Epithelial cell of esophagus (primary cell): Measurements from ENCODE around the gene SORBS1.
A peak's percentile ranks its signal among the peaks of the same experiment; 100 is the strongest.

Experiments
- DNase-seq: peaks from one replicate; pipeline ENCODE4 v3.0.0; 2010; ENCODE audit warnings: low read depth
- H3K4me3 ChIP-seq: 2 replicates; pipeline ENCODE4 v1.5.1; 2011; ENCODE audit warnings: mild to moderate bottlenecking, low read length, control low read depth
- TF ChIP-seq, protein P1 (sequence below): IDR thresholded peaks from 2 replicates; pipeline ENCODE4 v1.5.1; 2011; ENCODE audit warnings: low read depth, mild to moderate bottlenecking, low read length, control low read depth, inconsistent platforms; ENCODE audit not compliant: insufficient read depth; ENCODE audit errors: missing control alignments

SORBS1 gene

DNA sequence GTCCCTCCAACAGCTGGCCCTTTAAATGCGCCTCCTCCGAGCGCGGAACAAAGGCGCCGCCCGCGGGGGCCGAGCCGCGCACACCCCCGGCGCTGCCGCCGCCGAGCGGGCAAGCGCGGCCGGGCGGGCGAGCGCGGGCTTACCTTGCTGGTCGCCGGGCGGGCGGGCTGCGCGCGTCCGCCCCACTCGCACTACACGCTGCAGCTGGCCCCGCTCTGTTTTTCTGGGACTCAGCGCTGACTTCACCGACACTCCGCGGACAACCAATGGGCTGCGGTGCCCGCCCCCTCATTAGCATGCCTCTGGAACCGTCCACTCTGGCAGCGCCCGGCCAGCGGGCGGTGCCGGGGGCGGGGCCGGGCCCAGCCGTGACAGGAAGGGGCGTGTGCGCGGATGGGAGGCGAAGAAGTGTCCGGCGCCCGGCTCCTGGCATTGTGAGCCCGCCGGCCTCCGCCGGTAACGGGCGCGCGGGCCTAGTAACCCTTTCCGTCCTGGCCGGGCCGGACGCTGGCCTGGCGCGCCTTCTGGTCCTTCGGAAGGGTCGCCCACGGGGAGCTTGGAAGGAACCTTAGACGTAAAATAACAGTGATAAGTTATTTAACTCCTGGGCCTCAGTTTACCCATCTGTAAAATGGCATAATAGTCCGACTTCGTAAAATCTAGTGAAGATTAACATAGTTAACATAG is at the start of gene SORBS1:
TSS of gene SORBS1 (minus strand) at position 195 of the 687 bp plus-strand sequence. CDS start 120,236 bp downstream, outside the sequence.
- DNase-seq, result peak; percentile 98
- H3K4me3 ChIP-seq, result peak within 1 kb of the TSS; percentile 69
- TF ChIP-seq, protein P1, sequence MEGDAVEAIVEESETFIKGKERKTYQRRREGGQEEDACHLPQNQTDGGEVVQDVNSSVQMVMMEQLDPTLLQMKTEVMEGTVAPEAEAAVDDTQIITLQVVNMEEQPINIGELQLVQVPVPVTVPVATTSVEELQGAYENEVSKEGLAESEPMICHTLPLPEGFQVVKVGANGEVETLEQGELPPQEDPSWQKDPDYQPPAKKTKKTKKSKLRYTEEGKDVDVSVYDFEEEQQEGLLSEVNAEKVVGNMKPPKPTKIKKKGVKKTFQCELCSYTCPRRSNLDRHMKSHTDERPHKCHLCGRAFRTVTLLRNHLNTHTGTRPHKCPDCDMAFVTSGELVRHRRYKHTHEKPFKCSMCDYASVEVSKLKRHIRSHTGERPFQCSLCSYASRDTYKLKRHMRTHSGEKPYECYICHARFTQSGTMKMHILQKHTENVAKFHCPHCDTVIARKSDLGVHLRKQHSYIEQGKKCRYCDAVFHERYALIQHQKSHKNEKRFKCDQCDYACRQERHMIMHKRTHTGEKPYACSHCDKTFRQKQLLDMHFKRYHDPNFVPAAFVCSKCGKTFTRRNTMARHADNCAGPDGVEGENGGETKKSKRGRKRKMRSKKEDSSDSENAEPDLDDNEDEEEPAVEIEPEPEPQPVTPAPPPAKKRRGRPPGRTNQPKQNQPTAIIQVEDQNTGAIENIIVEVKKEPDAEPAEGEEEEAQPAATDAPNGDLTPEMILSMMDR, result no peak

DNA sequence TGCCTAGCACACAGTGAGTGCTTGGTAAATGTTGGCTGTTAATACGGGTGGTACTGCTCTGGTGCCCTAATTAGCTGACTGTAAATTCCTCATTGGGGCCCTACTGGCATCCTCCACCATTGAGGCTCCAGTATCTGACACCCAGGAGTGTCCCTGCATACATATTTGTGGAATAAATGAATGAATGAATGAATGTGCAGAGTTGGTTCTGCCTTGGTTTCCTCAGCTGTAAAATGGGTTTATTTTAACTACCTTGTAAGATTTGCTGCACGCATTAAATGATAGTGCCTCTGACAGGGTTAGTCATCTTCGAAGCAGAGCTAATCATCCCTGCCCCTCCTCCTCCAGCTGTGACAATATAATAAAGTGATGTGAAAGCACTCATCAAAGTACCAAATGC is 49.6 kb upstream of the SORBS1 start:
- TF ChIP-seq, protein P1, result no peak
- H3K4me3 ChIP-seq, result no peak overlapping the region
- DNase-seq, result no peak

DNA sequence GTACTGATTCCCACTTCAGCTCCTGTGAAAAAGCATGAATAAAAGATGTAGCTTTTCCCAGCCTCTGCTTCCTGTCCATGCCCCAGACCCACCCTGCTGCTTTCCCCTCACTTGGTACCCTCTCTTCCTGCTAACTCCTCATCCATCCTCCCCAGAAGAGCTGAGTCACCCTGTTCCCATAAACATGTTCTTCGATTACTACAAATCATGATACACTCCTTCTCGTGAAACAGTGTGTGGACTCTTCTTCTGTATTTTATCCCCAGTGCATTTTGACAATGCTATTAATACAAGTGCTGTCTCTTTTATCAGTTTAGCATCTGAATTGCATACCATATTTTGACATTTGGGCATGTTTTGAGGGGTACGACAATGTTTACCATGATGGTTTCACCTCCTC is 45.8 kb upstream of the SORBS1 start:
- TF ChIP-seq, protein P1, result no peak
- no peak for DNase-seq
- no peak overlapping the region for H3K4me3 ChIP-seq

GRCh38 chr10:95605163-95605562 is 44.0 kb upstream of the SORBS1 start:
- DNase-seq, result no peak
- TF ChIP-seq, protein P1, result no peak
- no peak overlapping the region for H3K4me3 ChIP-seq

- TF ChIP-seq, protein P1, result no peak
- DNase-seq, result no peak
These were observed 43.5 kb upstream of the SORBS1 start for GRCh38 chr10:95604630-95605029.

GRCh38 chr10:95602382-95602781 is 41.2 kb upstream of the SORBS1 start:
- DNase-seq, result no peak
- TF ChIP-seq, protein P1, result no peak
- H3K4me3 ChIP-seq, result no peak overlapping the region

More at GRCh38 chr10:95604630-95605029, 43.5 kb upstream of the SORBS1 start:
- H3K4me3 ChIP-seq, result no peak overlapping the region
